Pons (tissue), 1 donor: ENCODE data around the gene JPH4.
A peak's percentile ranks its signal among the peaks of the same experiment; 100 is the strongest.

Experiments
- DNase-seq: peaks from one replicate; pipeline ENCODE4 v3.0.0-alpha.2; 2016; ENCODE audit warnings: low spot score

Gene JPH4

DNA sequence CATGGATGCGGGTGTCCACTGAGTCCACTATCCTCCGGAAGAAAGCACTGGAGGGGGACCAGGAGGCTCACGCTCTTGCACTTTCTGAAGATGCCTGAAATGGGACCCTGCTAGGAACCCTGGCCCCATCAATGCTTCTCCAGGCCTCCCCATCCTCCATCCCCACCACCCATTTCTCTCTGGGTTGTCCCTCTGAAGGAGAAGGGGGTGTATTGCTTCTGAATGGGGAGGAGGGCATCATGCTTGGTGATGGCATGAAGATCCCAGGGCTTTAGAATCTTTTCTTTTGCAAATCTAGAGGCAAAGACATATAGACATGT is 681 bp upstream of the JPH4 start:
- no peak for DNase-seq

- DNase-seq, result no peak
These were observed 739 bp downstream of the JPH4 start for GRCh38 chr14:23577710-23578392.

DNA sequence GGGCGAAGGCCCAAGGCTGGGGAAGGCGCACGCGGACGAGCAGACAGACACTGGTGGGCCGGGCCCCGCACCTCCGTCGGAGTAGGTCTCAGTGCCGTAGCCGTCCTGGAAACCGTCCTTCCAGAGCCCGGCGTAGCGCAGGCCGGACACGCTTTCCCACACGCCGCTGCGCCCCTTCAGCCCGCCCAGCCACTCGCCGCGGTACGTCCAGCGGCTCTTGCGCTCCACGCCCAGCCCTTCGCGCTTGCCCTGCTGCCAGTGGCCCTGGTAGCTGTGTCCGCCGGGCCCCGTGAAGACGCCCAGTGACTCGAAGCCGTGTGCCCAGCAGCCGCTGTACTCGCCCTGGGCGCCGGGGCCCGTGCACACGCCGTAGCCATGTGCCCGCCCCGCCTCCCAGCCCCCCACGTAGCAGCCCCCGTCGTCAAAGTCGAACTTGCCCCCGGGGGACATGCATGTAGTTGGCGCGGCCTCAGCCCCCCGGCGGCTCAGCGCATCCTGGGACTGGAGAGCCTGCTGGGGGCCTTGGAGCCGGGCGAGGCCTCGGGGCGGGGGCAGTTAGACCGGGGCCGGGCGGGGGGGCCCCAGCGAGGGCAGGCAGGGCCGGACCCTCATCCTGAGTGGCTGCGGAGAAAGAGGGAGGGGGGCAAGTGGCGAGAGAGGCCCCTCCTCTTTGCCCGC is 1.4 kb downstream of the JPH4 start:
- DNase-seq, result no peak

GRCh38 chr14:23573384-23574015 is 5.1 kb downstream of the JPH4 start:
- no peak for DNase-seq

DNA sequence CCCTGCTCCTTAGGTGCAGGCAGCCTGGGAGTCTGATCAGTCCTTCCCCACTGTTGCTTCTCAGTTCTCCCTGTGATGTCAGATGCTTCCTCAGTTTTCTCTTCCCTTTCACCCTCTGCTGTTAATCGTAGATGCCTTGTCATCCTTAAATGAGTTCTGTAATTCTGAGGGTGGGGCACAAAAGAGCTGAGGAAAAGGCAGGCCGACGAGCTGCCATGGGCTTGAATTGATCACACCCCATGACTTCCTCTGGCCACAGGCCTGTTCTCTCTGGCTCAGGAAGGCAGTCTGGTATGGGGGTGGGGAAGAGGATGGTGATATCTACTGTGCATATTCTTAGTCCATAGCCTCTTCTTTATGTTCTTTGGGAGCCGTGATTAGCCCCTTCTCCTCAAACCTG is 5.8 kb downstream of the JPH4 start:
- DNase-seq, result peak; percentile 38

DNA sequence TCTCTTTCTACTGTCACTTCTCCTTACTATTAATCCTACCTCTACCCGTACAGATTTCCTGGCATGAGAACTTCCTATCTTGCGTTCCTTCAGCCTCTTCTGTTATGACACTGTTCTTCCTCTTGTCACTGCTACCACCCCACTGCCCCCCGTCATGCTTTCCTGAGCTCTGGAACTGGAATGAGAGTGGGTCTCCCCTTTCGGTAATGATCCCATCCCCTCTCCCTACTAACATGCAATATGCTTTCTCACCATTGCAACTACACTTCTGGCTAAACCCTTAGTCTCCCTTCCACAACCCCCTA is 6.1 kb downstream of the JPH4 start:
- DNase-seq, result no peak

DNA sequence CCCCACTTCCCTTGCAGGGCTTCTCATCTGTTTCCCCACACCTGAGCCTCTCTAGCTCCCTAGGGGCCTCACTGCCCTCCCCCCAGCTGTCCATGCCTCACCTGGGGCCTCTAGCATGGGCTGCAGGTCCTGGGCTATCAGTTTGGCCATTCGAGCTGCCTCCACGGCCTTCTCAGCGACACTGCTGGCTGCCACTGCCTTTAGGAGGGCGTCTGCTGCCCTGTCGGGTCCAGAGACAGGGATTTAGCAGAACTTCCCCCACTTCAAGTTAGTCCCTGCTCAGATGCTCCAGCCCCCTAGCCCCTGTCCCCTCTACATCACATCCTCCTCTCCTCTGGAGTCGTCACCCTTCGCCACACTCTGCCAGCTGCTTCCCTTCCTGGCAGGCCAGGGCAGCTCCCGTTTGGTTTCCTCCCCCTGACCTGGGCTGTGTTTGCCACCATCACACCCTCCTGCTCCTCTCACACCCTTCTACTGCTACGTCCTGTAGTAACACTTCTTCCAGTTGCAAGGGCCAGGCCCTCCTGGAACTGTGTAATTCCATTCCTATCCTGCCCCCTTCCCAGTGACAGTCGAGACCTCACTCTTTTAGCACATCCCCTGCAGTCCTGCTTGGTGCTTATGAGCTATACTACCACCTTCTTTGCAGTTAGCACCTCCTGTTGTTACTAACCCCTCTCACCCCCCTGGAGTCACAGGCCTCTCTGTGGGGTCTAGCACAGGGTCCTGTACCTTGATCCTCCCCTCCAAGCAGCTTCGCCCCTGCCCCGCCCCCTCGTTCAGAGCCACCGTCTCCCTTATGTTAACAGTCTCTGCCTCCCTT is 6.7 kb downstream of the JPH4 start:
- DNase-seq, result no peak

GRCh38 chr14:23570806-23571483 is 7.6 kb downstream of the JPH4 start:
- DNase-seq, result no peak

GRCh38 chr14:23569443-23570151 is 9.0 kb downstream of the JPH4 start:
- no peak for DNase-seq

DNA sequence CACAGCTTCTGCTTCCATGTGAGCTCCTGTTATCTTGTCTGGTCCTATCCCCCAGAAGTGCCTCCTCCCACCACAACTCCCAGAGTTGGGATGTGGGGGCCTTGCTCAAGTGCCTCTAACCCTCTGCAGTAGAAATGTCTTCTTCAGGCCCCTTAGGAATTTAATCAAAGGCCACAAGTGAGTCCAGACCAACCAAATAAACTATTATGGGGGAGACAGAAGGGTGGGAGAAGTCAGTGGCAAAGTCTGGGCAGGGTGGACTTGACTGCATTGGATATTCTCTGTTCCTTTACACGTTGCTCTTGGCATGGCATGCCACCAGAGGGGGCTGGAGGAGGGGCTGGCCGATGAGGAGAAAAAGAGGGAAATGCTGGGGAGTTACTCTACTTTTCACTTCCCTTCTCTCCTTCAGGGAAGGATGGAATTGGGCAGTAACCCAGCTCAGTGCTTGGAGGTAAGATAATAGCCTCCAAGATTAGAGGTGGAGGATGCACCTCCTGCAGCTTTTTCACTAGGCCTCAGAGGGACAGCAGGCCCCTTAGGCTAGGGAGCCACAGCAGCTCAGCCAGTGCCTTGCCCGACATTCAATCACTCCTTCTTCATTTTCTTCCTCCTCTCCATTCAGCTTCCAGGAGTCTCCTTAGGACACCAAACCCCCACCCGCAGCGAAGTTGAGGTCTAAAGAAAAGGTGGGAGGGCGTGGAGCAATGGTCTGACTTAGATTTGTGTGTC is 9.8 kb downstream of the JPH4 start:
- no peak for DNase-seq

GRCh38 chr14:23568021-23568599 is 10.5 kb downstream of the JPH4 start:
- DNase-seq, result no peak

GRCh38 chr14:23567186-23568020 is 11.2 kb downstream of the JPH4 start, which contains the start of gene AP1G2:
Gene AP1G2 (minus strand): TSS chr14:23567791. CDS start chr14:23567314, 477 bp downstream.
- no peak for DNase-seq

DNA sequence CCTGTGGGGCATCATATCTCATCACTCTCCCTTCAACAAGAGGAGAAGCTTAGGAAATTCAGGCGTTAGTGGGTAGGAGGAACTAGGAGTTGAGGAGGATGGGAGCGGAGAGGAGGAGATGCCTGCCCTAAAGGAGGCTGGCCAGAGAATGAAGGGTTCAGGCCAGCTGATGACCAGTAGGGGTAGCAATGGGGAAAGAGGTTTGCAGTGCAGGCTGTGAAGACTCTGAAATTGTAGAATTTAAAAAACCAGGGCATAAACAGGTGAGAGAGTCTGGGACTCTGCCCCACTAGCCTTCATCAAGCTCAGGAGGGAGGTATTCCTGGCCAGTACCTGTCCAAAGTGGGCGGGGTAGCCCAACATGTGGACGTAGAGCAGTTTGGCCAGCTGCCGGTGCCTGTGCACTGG is 11.8 kb downstream of the JPH4 start:
- no peak for DNase-seq

GRCh38 chr14:23566112-23566777 is 12.3 kb downstream of the JPH4 start:
- no peak for DNase-seq

DNA sequence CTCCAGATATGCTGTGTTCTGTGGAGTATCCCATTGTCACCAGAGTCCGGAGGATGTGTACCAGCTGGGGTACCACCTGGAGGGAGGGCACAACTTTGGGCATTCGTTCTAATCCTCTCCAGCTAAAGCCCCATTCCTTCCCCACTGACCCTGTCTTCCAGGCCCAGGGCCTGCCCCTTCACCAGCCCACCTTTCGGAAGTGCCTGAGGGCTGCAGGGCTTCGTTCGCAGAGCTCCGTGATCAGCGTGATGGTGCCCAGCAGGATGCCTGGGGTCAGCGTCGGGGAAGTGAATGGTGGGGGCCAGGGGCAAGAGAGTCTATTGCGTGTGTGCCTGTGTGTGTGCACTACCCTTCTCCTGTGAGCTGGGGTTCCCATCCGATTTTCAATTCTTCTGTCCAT is 13.0 kb downstream of the JPH4 start:
- no peak for DNase-seq

GRCh38 chr14:23564876-23565275 is 13.7 kb downstream of the JPH4 start:
- no peak for DNase-seq

GRCh38 chr14:23564181-23564812 is 14.3 kb downstream of the JPH4 start:
- no peak for DNase-seq

GRCh38 chr14:23563473-23564180 is 15.0 kb downstream of the JPH4 start:
- no peak for DNase-seq
